HG03064 (cell line): ENCODE results near the gene PUS10.
"Not testable (repeated sequence)": the region's sequence is repeated elsewhere in the genome, so short reads cannot be mapped to it uniquely, and the experiment has no call there.

ENCODE experiments used
- ATAC-seq: cut with Tn5 transposase; IDR thresholded peaks from one replicate; pipeline ENCODE4 v1.9.1; 2021; ENCODE audit warnings: low read depth; ENCODE audit not compliant: unreplicated experiment

PUS10 gene, protein sequence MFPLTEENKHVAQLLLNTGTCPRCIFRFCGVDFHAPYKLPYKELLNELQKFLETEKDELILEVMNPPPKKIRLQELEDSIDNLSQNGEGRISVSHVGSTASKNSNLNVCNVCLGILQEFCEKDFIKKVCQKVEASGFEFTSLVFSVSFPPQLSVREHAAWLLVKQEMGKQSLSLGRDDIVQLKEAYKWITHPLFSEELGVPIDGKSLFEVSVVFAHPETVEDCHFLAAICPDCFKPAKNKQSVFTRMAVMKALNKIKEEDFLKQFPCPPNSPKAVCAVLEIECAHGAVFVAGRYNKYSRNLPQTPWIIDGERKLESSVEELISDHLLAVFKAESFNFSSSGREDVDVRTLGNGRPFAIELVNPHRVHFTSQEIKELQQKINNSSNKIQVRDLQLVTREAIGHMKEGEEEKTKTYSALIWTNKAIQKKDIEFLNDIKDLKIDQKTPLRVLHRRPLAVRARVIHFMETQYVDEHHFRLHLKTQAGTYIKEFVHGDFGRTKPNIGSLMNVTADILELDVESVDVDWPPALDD

DNA sequence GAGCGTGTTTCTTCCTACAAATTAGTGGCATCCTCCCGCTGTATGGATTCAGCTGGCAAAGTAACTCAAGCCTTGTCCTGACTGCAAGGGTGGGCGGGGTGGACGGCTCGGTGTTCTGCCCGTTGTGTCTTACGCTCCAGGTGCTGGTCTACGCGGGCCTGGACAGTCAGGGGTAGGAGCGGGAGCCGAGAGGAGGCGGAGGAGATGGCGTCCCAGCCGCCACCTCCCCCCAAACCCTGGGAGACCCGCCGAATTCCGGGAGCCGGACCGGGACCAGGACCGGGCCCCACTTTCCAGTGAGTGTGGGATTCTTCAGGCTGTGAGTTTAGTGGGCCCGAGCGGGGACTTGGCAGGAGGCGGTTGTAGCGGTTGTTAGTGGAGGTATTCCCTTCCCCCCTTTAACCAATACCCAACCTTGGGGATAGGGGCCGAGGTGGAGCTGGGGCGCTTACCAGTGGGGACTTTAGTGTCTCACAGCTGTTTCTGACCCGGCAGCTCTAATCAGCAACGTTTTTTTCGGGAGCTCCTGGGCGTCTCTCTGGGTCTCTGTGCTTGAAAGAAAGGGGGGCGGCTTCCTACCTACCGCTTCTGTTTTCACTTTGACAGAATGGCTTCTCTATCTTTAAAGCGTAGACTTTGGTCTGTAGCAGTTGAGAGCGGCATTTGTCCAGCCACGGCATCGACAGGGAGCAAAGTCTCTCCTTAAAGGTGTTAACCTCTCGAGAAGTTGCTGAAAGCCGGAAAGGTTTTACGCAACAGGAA, at the start of gene PUS10, which contains the start of gene PEX13:
PUS10 (minus strand) TSS at position 700 of the 762 bp plus-strand sequence. CDS start 6,365 bp downstream, outside the sequence.
PEX13 (plus strand) TSS at position 165 of the 762 bp plus-strand sequence; CDS start at position 205, 40 bp downstream.
- ATAC-seq: peak; percentile 79

DNA sequence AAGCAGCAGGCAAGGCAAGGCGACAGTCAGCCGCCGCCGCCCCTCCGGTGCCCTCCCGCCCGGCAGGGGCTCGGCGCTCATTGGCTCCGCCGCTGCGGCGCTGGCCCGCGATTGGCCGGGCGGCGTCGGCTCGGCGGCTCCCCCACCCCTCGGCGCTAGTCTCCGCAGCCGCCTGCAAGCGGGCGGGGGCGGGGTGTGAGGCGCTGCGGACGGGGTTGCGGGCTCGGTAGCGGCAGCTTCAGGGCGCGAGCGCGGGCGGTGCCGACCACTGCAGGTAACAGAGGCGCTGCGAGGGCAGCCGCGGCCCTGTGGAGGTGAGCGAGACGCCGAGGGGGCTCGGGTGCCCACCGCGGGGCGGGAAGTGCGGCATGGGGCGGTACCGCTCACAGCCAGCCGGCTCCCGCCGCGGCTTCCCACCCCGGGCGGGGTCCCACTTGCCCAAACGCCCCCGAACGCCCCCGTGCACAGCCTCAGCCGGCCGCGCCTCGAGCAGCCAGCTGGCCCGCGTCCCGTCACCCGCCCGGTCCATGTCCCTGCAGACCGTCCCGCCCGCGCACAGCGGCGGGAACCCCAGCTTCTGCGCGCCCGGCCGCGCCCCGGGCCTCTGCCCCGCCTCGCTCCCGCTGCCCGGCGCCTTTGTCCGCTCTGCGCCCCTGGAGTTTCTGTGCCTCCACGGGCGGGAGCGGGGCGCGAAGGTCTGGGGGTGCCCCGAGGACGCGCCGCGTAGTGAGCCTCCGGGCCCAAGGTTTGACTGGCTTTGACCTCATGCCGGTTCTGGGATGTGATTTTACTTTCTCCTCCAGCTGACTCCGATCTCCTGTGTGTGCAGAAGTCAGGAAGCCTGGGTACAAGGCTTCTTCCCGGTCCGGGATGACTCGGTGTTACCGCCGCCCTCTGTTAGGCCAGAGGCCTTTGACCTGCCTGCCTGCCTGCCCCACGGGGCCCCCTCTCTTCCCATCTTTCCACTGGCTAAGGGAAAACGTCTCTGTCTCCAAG, 48.0 kb upstream of the PUS10 start, which contains the start of gene SANBR:
SANBR (plus strand) TSS at position 158 of the 996 bp plus-strand sequence. CDS start 4,480 bp downstream, outside the sequence.
- peak; percentile 96 for ATAC-seq

DNA sequence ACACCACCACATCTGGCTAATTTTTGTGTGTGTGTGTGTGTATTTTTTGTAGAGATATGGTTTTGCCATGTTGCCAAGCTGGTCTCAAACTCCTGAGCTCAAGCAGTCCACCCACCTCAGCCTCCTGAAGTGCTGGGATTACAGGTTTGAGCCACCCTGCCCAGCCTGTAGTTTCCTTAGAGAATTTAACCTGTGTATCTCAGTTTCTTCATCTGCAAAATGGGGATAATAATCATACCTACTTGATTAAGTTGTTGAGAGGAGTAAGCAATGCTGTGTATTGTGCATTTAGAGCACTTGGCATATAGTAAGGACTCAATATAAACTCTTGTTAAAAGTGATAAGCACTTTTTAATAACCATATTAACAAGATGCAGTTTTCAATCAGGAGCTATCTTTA, 41.3 kb upstream of the PUS10 start:
- no peak for ATAC-seq

DNA sequence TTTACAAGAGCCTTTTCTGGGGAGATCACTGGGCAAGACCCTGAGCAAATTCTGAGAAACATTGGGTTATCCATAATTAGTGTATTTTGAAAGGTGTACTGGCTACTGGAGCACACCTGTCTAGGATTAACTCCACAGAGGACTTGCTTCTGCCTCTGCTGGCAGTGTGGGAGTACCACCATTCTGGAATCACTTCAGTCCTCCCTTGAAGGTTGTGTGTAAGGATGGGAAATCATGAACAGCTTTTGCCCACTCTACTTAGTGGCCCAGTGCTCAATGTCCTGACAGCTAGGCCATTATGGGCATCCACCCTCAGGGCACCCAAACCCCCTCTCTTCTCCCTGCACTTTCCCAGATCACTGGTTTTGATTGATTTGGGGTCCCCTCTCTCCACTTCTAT, 39.5 kb upstream of the PUS10 start:
- no peak for ATAC-seq

DNA sequence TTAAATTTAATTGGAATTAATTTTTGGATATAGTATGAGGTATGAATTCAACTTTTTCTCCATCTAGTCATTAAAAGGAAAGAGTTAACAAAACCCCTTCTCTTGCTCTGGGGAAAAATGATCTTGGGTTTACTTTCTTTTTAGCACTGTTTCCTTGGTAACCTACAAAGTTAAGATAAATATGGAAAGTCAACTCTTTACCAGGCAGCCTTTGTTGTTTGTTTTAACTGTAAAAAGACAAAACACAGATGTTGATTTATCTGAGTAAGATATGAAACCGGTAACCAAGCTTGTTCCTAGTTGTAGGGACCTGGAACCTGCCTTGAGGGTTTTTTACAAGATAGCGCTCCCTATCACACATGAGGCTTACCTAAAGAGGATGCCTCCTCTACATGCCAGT, 37.5 kb upstream of the PUS10 start:
- no peak for ATAC-seq

DNA sequence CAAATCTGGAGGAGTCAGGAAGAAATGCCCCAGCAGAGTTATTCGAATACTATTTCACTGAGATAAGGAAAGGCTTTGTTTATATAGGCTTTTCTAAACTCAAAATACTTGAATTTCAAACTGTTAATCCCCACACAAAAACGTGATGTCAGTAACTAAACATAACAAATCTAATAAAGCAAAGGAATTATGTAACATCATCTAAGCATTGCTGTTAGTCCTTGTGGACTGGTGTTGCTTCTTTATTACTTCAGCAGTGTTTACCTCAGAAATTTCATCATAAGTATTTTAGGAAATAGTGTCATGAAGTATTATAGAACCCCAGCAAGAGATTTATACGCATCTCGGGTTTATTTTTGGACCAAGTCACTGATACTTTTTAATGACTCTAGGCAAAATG, 27.9 kb upstream of the PUS10 start:
- ATAC-seq: no peak

DNA sequence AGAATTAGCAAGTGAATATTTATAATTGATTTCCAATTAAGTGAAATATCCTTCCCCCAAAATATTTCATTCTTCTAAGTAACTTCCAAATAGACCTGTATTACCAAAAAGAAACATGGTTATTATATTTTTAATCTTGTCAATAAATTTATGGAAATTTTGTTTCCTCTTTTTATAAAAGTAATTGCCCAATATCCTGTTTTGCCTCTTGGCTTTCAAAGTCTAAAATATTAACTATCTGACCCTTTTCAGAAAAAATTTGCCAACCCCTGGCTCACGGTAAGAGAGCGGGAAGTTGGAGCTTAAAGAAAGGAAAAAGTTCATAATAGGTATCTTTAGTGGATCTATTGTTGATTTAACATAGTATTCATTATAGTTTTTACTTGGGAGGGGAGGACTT, 27.2 kb upstream of the PUS10 start:
- no peak for ATAC-seq

DNA sequence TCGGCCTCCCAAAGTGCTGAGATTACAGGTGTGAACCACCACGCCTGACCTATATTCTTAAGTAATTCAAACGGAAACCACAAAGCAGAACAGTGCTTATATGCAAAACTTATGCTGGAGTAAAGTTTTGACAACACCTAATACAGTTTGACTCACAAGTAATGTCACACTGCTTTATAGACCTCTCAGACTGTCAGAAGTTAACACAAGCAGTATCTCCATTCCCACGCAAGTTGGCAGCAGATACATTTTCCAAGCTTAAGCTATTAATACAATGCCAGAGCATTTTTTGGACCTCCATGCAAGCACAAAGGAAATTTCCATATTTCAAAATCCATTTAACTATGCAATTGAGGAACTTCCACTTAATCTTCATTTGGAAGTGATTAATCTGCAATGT, 26.6 kb upstream of the PUS10 start:
- no peak for ATAC-seq

DNA sequence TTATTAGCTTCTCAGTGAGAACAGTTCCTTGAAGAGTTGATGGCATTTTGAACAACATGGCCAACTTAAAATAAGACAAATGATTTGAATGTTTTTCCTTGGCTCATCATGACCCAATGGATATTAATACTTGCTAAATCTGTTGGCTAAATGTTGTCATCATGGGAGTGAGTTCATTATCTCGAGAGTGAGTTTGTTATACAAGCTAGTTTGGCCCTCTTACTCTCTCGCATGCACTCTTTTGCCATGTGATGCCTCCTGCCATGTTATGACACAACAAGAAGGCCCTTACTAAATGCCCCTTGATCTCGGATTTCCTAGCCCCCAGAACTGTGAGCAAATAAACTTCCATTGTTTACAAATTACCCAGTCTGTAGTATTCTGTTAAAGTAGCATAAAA, 24.8 kb upstream of the PUS10 start:
- no peak for ATAC-seq

DNA sequence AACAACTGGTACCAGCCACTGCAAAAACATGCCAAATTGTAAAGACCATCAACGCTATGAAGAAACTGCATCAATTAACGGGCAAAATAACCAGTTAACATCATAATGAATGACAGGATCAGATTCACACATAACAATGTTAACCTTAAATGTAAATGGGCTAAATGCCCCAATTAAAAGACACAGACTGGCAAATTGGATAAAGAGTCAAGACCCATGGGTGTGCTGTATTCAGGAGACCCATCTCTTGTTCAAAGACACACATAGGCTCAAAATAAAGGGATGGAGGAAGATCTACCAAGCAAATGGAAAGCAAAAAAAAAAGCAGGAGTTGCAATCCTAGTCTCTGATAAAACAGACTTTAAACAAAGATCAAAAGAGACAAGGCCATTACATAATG, 18.6 kb upstream of the PUS10 start:
- ATAC-seq: not testable (repeated sequence)

DNA sequence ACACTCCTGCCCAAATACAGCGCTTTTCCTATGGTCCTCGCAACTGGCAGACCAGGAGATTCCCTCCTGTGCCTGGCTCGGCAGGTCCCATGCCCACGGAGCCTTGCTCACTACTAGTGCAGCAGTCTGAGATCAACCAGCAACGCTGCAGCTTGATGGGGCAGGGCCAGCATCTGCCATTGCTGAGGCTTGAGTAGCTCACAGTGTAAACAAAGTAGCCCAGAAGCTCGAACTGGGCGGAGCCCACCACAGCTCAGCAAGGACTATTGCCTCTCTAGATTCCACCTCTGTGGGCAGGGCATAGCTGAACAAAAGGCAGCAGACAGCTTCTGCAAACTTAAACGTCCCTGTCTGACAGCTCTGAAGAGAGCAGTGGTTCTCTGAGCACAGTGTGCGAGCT, 16.5 kb upstream of the PUS10 start:
- not testable (repeated sequence) for ATAC-seq

DNA sequence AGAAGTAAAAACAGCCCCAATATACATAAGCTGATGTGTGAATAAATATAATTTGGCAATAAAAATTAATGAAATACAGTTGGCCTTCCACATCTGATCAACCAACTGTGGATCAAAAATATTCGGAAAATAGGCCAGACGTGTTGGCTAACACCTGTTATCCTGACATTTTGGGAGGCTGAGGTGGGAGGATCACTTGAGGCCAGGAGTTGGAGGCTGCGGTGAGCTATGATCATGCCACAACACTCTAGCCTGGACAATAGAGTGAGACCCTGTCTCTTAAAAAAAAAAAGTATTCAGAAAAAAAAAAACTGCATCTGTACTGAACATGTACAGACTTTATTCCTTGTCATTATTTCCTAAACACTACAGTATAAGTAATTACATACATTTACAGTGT, 11.5 kb upstream of the PUS10 start:
- no peak for ATAC-seq

DNA sequence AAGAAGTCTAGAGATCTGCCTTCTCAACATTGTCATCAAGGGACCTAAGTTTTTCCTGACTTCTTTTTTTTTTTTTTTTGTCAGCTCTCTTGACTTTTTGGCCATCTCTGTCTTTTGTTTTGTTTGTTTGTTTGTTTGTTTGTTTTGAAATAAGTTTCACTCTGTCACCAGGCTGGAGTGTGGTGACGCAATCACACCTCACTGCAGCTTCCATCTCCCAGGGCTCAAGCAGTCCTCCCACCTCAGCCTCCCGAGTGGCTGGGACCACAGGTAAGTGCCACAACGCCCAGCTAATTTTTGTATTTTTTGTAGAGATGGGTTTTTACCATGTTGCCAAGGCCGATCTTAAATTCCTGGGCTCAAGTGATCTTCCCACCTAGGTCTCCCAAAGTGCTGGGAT, 5.6 kb upstream of the PUS10 start:
- no peak for ATAC-seq

DNA sequence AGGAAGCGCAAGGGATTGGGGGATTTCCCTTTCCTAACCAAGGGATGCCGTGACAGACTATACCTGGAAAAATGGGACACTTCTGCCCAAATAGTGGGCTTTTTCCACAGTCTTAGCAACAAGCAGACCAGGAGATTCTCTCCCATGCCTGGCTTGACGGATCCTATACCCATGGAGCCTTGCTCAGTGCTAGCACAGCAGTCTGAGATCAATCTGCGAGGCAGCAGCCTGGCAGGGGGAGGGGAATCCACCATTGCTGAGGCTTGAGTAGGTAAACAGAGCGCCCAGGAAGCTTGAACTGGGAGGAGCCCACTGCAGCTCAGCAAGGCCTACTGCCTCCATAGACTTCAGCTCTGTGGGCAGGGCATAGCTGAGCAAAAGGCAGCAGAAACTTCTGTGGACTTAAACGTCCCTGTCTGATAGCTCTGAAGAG, 3.2 kb upstream of the PUS10 start:
- ATAC-seq: no peak

DNA sequence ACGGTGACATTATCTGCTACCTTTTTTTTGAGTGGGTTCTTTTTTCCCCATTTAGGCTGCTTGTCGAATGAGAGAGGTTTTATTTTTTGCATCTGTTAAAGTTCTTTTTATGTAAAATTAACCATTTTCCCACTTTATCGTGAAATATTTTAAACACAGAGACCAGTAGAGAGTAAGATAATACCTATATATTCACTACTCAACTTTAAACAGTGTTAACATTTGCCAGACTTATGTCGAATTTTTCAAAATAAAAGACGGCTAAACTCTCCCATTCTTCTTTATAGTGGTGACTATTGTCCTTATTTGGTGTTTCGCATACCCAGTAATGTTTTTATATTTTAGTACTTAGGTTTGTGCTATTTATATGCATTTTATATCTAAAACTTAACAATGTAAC, 743 bp upstream of the PUS10 start:
- ATAC-seq: no peak

DNA sequence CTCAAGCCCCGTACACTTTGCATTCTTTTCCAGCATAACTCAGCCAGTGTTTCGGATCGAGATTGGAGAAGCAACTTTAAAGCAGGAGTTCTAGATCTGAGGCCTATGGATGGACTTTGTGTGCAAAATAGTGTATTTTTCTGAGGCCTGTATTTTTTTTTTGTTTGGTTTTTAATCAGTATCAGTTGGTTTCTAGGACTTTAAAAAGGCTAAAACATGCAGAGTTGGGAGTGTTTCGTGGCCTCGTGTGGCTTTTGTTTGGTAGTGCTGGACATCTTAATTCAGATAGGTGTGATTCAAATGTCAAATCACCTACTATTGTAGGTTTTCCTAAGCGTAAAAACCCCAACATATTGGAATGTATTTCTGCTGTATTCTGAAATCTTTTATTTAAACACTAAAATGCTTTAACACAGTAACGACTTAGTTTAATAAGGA, 282 bp upstream of the PUS10 start:
- ATAC-seq: no peak

DNA sequence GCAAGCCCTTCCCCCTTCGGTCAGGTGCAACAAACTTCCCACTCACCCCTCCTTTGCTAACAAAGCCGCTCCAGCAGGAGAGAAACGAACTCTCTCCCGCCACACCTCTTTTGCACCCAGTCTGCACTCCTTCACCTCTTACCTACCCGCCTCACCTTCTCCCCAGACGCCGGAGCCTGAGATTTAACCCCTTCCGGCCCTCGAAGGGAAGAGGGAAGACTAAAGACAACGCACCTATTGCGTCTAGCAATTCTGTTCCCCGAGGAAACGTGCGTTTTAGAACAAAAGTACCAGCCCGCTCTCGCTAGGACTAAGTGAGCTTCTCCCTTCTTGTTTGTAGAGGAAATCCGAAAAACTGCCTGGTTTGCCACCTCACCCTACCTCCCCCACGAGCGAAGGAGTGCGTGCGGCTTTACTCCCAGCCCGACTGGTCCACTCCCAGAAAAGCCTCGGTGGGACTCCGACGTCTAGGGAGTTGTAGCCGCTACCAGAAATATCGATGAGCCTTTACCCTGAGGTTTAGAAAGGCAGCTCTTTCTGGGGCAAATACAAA, 976 bp downstream of the PUS10 start:
- peak; percentile 49 for ATAC-seq

DNA sequence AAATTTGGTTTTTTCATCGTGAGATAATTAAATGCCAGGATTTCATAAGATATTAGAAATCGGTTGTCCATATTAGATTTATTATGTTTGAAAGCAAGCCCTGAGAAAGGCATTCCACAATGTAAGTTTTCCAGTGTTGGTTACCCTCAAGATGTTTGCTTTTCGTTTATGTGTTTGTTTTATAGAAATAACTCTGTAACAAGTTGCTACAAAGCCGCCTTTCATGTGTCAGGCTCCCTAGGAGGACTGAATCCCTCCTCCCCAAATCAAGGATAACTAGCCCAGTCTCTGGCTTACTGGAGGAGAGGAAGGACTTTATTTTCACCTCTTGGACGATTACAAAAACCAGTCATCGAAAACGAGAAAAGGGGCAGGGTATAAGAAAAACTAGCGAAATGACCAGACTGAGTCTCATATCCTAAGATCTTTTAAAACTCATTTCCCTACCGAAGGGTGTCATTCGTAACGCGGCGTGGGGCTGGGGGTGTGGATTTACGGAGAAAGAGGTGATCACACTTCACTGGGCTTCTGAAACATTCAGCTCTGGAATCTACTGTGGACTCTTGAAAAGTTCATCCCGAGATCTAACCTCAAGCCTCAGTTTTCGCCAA, 1.6 kb downstream of the PUS10 start:
- ATAC-seq: peak; percentile 2

DNA sequence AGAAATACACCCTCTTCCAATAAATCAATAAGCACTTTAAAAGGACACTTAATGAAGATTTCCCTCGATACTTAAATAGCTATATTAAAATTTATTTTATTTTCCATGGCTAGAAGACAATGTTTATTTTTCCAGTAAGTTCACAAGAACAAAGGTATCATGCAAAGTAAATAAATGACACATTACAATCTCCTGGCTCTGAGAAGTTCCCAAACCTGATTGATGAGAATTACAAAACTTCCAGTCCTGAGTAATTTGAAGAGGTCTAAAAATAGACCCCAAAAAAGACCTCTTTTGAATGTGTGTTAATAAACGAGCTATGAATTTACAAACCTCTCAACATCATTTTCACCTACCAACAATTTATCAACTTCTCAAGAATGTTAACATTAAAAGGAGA, 2.1 kb downstream of the PUS10 start:
- ATAC-seq: no peak
